ENCODE data around the gene OR1J4.
"Not testable (repeated sequence)": the region's sequence is repeated elsewhere in the genome, so short reads cannot be mapped to it uniquely, and the experiment has no call there.

The OR1J4 gene

GRCh38 chr9:122531157-122531556 is 12.2 kb downstream of the OR1J4 start:
- H3K4me3 ChIP-seq (ENCODE audit: low read length); H3K9ac ChIP-seq (ENCODE audit: low read length); H3K27me3 ChIP-seq (ENCODE audit: control insufficient read depth, insufficient read depth, low read length); H3K36me3 ChIP-seq (ENCODE audit: control insufficient read depth, insufficient read depth, low read length); H3K27ac ChIP-seq (ENCODE audit: low read depth, low read length); H3K4me1 ChIP-seq (ENCODE audit: control insufficient read depth, insufficient read depth, low read length): not testable (repeated sequence)

- Histone ChIP-seq H3K4me1 (ENCODE audit: control insufficient read depth, insufficient read depth, low read length) (no peaks in the 10 kb centered on the region), H3K36me3 (ENCODE audit: control insufficient read depth, insufficient read depth, low read length) (no peaks in the 10 kb centered on the region), H3K4me3 (ENCODE audit: low read length) (no peak overlapping the region), H3K9ac (ENCODE audit: low read length) (no peak overlapping the region), H3K27me3 (ENCODE audit: control insufficient read depth, insufficient read depth, low read length) (no peaks in the 10 kb centered on the region), H3K27ac (ENCODE audit: low read depth, low read length) (no peak overlapping the region)
Observed at GRCh38 chr9:122536134-122536533, 17.2 kb downstream of the OR1J4 start.

GRCh38 chr9:122537066-122537465 is 18.1 kb downstream of the OR1J4 start:
- not testable (repeated sequence) for H3K36me3 ChIP-seq (ENCODE audit: control insufficient read depth, insufficient read depth, low read length); H3K27me3 ChIP-seq (ENCODE audit: control insufficient read depth, insufficient read depth, low read length)

GRCh38 chr9:122538757-122539156 is 19.8 kb downstream of the OR1J4 start:
- Histone ChIP-seq H3K36me3 (ENCODE audit: control insufficient read depth, insufficient read depth, low read length) (no peaks in the 10 kb centered on the region), H3K27me3 (ENCODE audit: control insufficient read depth, insufficient read depth, low read length) (no peaks in the 10 kb centered on the region), H3K27ac (ENCODE audit: low read depth, low read length) (no peak overlapping the region), H3K4me1 (ENCODE audit: control insufficient read depth, insufficient read depth, low read length) (no peaks in the 10 kb centered on the region), H3K4me3 (ENCODE audit: low read length) (no peak overlapping the region), H3K9ac (ENCODE audit: low read length) (no peak overlapping the region)

More at GRCh38 chr9:122537066-122537465, 18.1 kb downstream of the OR1J4 start:
- H3K4me3 ChIP-seq (ENCODE audit: low read length); H3K27ac ChIP-seq (ENCODE audit: low read depth, low read length); H3K9ac ChIP-seq (ENCODE audit: low read length); H3K4me1 ChIP-seq (ENCODE audit: control insufficient read depth, insufficient read depth, low read length): not testable (repeated sequence)

GRCh38 chr9:122546196-122546595 is 27.3 kb downstream of the OR1J4 start:
- no peaks in the 10 kb centered on the region for H3K4me1 ChIP-seq (ENCODE audit: control insufficient read depth, insufficient read depth, low read length)
- no peaks in the 10 kb centered on the region for H3K36me3 ChIP-seq (ENCODE audit: control insufficient read depth, insufficient read depth, low read length)
- no peak overlapping the region for H3K9ac ChIP-seq (ENCODE audit: low read length)
- no peaks in the 10 kb centered on the region for H3K27me3 ChIP-seq (ENCODE audit: control insufficient read depth, insufficient read depth, low read length)
- H3K4me3 ChIP-seq (ENCODE audit: low read length): no peak overlapping the region
- no peak overlapping the region for H3K27ac ChIP-seq (ENCODE audit: low read depth, low read length)

GRCh38 chr9:122551371-122551770 is 32.4 kb downstream of the OR1J4 start:
- Histone ChIP-seq H3K27me3 (ENCODE audit: control insufficient read depth, insufficient read depth, low read length) (no peaks in the 10 kb centered on the region), H3K4me3 (ENCODE audit: low read length) (no peak overlapping the region), H3K9ac (ENCODE audit: low read length) (no peak overlapping the region), H3K4me1 (ENCODE audit: control insufficient read depth, insufficient read depth, low read length) (no peaks in the 10 kb centered on the region), H3K36me3 (ENCODE audit: control insufficient read depth, insufficient read depth, low read length) (no peaks in the 10 kb centered on the region), H3K27ac (ENCODE audit: low read depth, low read length) (no peak overlapping the region)

- H3K4me1 ChIP-seq (ENCODE audit: control insufficient read depth, insufficient read depth, low read length): no peaks in the 10 kb centered on the region
- H3K27ac ChIP-seq (ENCODE audit: low read depth, low read length): no peak within 1 kb of the TSS
- no peaks in the 10 kb centered on the region for H3K36me3 ChIP-seq (ENCODE audit: control insufficient read depth, insufficient read depth, low read length)
- H3K9ac ChIP-seq (ENCODE audit: low read length): no peak within 1 kb of the TSS
- H3K4me3 ChIP-seq (ENCODE audit: low read length): no peak within 1 kb of the TSS
- H3K27me3 ChIP-seq (ENCODE audit: control insufficient read depth, insufficient read depth, low read length): no peaks in the 10 kb centered on the region
Observed at GRCh38 chr9:122552812-122553211, 33.9 kb downstream of the OR1J4 start, which contains the start of gene OR1N2. OR1N2 (plus strand) TSS chr9:122553112; CDS start chr9:122553212, 100 bp downstream.

- Histone ChIP-seq H3K4me3 (ENCODE audit: low read length) (no peak overlapping the region), H3K36me3 (ENCODE audit: control insufficient read depth, insufficient read depth, low read length) (no peaks in the 10 kb centered on the region), H3K27me3 (ENCODE audit: control insufficient read depth, insufficient read depth, low read length) (no peaks in the 10 kb centered on the region), H3K9ac (ENCODE audit: low read length) (no peak overlapping the region), H3K27ac (ENCODE audit: low read depth, low read length) (no peak overlapping the region), H3K4me1 (ENCODE audit: control insufficient read depth, insufficient read depth, low read length) (no peaks in the 10 kb centered on the region)
Observed at GRCh38 chr9:122561446-122561845, 42.5 kb downstream of the OR1J4 start.

GRCh38 chr9:122562134-122562760 is 43.3 kb downstream of the OR1J4 start:
- Histone ChIP-seq H3K4me3 (ENCODE audit: low read length) (no peak overlapping the region), H3K4me1 (ENCODE audit: control insufficient read depth, insufficient read depth, low read length) (no peaks in the 10 kb centered on the region), H3K27ac (ENCODE audit: low read depth, low read length) (no peak overlapping the region), H3K9ac (ENCODE audit: low read length) (no peak overlapping the region), H3K36me3 (ENCODE audit: control insufficient read depth, insufficient read depth, low read length) (no peaks in the 10 kb centered on the region), H3K27me3 (ENCODE audit: control insufficient read depth, insufficient read depth, low read length) (no peaks in the 10 kb centered on the region)

GRCh38 chr9:122567901-122568300 is 49.0 kb downstream of the OR1J4 start:
- no peaks in the 10 kb centered on the region for H3K27me3 ChIP-seq (ENCODE audit: control insufficient read depth, insufficient read depth, low read length)
- H3K9ac ChIP-seq (ENCODE audit: low read length): no peak overlapping the region
- H3K4me3 ChIP-seq (ENCODE audit: low read length): no peak overlapping the region
- no peaks in the 10 kb centered on the region for H3K4me1 ChIP-seq (ENCODE audit: control insufficient read depth, insufficient read depth, low read length)
- no peaks in the 10 kb centered on the region for H3K36me3 ChIP-seq (ENCODE audit: control insufficient read depth, insufficient read depth, low read length)
- H3K27ac ChIP-seq (ENCODE audit: low read depth, low read length): no peak overlapping the region
